ENCODE data around the gene MOXD1.

The MOXD1 gene

GRCh38 chr6:132412656-132413498 lies 11.6 kb upstream of the MOXD1 start:
- H3K27ac ChIP-seq, result no peak overlapping the region
- TF ChIP-seq CTCF (IDR thresholded peaks at IDR 0.05) (no peak), ZFX (IDR thresholded peaks at IDR 0.05; ENCODE audit: borderline replicate concordance) (no peak)

GRCh38 chr6:132411296-132411695 lies 10.0 kb upstream of the MOXD1 start:
- TF ChIP-seq CTCF (IDR thresholded peaks at IDR 0.05) (no peak), ZFX (IDR thresholded peaks at IDR 0.05; ENCODE audit: borderline replicate concordance) (no peak)
- no peak overlapping the region for H3K27ac ChIP-seq

- no peak for TF ChIP-seq ZFX (IDR thresholded peaks at IDR 0.05; ENCODE audit: borderline replicate concordance)
- TF ChIP-seq CTCF (IDR thresholded peaks at IDR 0.05), result no peak
Measured at GRCh38 chr6:132410830-132411229, 9.6 kb upstream of the MOXD1 start.

GRCh38 chr6:132405143-132405915 lies 4.1 kb upstream of the MOXD1 start:
- TF ChIP-seq ZFX (IDR thresholded peaks at IDR 0.05; ENCODE audit: borderline replicate concordance) (no peak), CTCF (IDR thresholded peaks at IDR 0.05) (no peak)
- H3K27ac ChIP-seq, result no peak overlapping the region

More at GRCh38 chr6:132410830-132411229, 9.6 kb upstream of the MOXD1 start:
- no peak overlapping the region for H3K27ac ChIP-seq

- TF ChIP-seq CTCF (IDR thresholded peaks at IDR 0.05) (no peak), ZFX (IDR thresholded peaks at IDR 0.05; ENCODE audit: borderline replicate concordance) (no peak)
- H3K27ac ChIP-seq, result no peak overlapping the region
Measured at GRCh38 chr6:132404736-132405135, 3.5 kb upstream of the MOXD1 start.

GRCh38 chr6:132404330-132404729 lies 3.1 kb upstream of the MOXD1 start:
- TF ChIP-seq ZFX (IDR thresholded peaks at IDR 0.05; ENCODE audit: borderline replicate concordance), result no peak
- TF ChIP-seq CTCF (IDR thresholded peaks at IDR 0.05), result no peak
- no peak overlapping the region for H3K27ac ChIP-seq
